OCI-LY1 (cell line): ENCODE data around the gene LDLRAD4.
A peak's percentile ranks its signal among the peaks of the same experiment; 100 is the strongest.

Source experiments
- H2AFZ ChIP-seq: fragments of 200-600 bp; sonication (generic), shearing (Covaris generic); 2 replicates; pipeline ENCODE4 v1.6.0; 2014; ENCODE audit warnings: antibody characterized with exemption, mild to moderate bottlenecking, low read length
- H3F3A ChIP-seq: fragments of 200-600 bp; sonication (generic), shearing (Covaris generic); 2 replicates; pipeline ENCODE4 v1.6.0; 2014; ENCODE audit warnings: mild to moderate bottlenecking, antibody characterized with exemption, low read length, moderate library complexity; ENCODE audit not compliant: insufficient read depth
- H3K27ac ChIP-seq: fragments of 200-600 bp; sonication (generic); 2 replicates; pipeline ENCODE4 v1.5.1; 2014; ENCODE audit warnings: low read length, mixed run types, mild to moderate bottlenecking, low read depth; ENCODE audit not compliant: poor library complexity, severe bottlenecking
- H3K27me3 ChIP-seq: fragments of 200-600 bp; sonication (generic); 2 replicates; pipeline ENCODE4 v1.6.0; 2014; ENCODE audit warnings: antibody characterized with exemption, mild to moderate bottlenecking, low read length, moderate library complexity; ENCODE audit not compliant: insufficient read depth
- H3K36me3 ChIP-seq: fragments of 200-600 bp; sonication (generic); 2 replicates; pipeline ENCODE4 v1.6.1; 2014; ENCODE audit warnings: mild to moderate bottlenecking, antibody characterized with exemption, low read length, moderate library complexity, mixed read lengths; ENCODE audit not compliant: insufficient read depth
- H3K4me1 ChIP-seq: fragments of 200-600 bp; sonication (generic); 2 replicates; pipeline ENCODE4 v1.5.1; 2014; ENCODE audit warnings: mild to moderate bottlenecking, low read length, moderate library complexity; ENCODE audit not compliant: insufficient read depth, severe bottlenecking
- H3K4me2 ChIP-seq: fragments of 200-600 bp; sonication (generic), shearing (Covaris generic); 2 replicates; pipeline ENCODE4 v1.6.1; 2014; ENCODE audit warnings: low read length
- H3K4me3 ChIP-seq: fragments of 200-600 bp; sonication (generic); 2 replicates; pipeline ENCODE4 v1.5.1; 2014; ENCODE audit warnings: low read length, low read depth, mild to moderate bottlenecking, mixed read lengths; ENCODE audit not compliant: poor library complexity, severe bottlenecking
- H3K79me2 ChIP-seq: fragments of 200-600 bp; shearing (Covaris generic); 2 replicates; pipeline ENCODE4 v1.6.1; 2016; ENCODE audit warnings: mixed run types, low read length, mixed read lengths; ENCODE audit not compliant: insufficient read depth
- H3K9ac ChIP-seq: fragments of 200-600 bp; sonication (generic), shearing (Covaris generic); 2 replicates; pipeline ENCODE4 v1.6.1; 2014; ENCODE audit warnings: mild to moderate bottlenecking, low read length, mixed read lengths
- H3K9me2 ChIP-seq: fragments of 200-600 bp; sonication (generic), shearing (Covaris generic); 2 replicates; pipeline ENCODE4 v1.6.1; 2014; ENCODE audit warnings: low read depth, mild to moderate bottlenecking, low read length, mixed read lengths
- H3K9me3 ChIP-seq: fragments of 200-600 bp; shearing (Covaris generic); 2 replicates; pipeline ENCODE4 v1.6.1; 2014; ENCODE audit warnings: low read length, mixed read lengths
- H4K20me1 ChIP-seq: fragments of 200-600 bp; sonication (generic), shearing (Covaris generic); 2 replicates; pipeline ENCODE4 v1.6.0; 2016; ENCODE audit warnings: mild to moderate bottlenecking, low read length; ENCODE audit not compliant: insufficient read depth
- EZH2 ChIP-seq: fragments of 200-600 bp; sonication (generic), shearing (Covaris generic); IDR thresholded peaks from 2 replicates; pipeline ENCODE4 v1.8.0; 2017; ENCODE audit warnings: borderline replicate concordance, mixed run types, mild to moderate bottlenecking, antibody characterized with exemption, low read length, moderate library complexity, mixed read lengths
- TF ChIP-seq, protein P1 (sequence below): fragments of 200-600 bp; sonication (generic), shearing (Covaris generic); IDR thresholded peaks from 2 replicates; pipeline ENCODE4 v1.5.1; 2017; ENCODE audit warnings: mild to moderate bottlenecking, antibody characterized with exemption, low read length, moderate library complexity, mixed read lengths

LDLRAD4 gene

GRCh38 chr18:13433685-13434084 lies 215.1 kb downstream of the LDLRAD4 start:
- H3K9ac ChIP-seq, result no peak overlapping the region
- no peak overlapping the region for H3K4me2 ChIP-seq
- peaks cover 5% of the 10 kb centered on the region for H3F3A ChIP-seq
- 0 out of 2 replicates have a peak, but pooled peaks cover 6% of the 10 kb centered on the region for H3K27me3 ChIP-seq
- H3K4me1 ChIP-seq, result peaks cover 33% of the 10 kb centered on the region
- H2AFZ ChIP-seq, result no peak overlapping the region
- H3K36me3 ChIP-seq, result peaks cover 6% of the 10 kb centered on the region; the same call in 1 of the 2 replicates
- TF ChIP-seq, protein P1, sequence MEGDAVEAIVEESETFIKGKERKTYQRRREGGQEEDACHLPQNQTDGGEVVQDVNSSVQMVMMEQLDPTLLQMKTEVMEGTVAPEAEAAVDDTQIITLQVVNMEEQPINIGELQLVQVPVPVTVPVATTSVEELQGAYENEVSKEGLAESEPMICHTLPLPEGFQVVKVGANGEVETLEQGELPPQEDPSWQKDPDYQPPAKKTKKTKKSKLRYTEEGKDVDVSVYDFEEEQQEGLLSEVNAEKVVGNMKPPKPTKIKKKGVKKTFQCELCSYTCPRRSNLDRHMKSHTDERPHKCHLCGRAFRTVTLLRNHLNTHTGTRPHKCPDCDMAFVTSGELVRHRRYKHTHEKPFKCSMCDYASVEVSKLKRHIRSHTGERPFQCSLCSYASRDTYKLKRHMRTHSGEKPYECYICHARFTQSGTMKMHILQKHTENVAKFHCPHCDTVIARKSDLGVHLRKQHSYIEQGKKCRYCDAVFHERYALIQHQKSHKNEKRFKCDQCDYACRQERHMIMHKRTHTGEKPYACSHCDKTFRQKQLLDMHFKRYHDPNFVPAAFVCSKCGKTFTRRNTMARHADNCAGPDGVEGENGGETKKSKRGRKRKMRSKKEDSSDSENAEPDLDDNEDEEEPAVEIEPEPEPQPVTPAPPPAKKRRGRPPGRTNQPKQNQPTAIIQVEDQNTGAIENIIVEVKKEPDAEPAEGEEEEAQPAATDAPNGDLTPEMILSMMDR, result no peak
- no peak for TF ChIP-seq EZH2
- H3K9me2 ChIP-seq, result no peaks in the 10 kb centered on the region
- no peaks in the 10 kb centered on the region for H3K79me2 ChIP-seq
- no peaks in the 10 kb centered on the region for H3K9me3 ChIP-seq
- no peak overlapping the region for H3K27ac ChIP-seq
- no peaks in the 10 kb centered on the region for H4K20me1 ChIP-seq
- H3K4me3 ChIP-seq, result no peak overlapping the region

- no peak overlapping the region for H3K4me2 ChIP-seq
- H2AFZ ChIP-seq, result no peak overlapping the region
- no peak for TF ChIP-seq EZH2
- TF ChIP-seq, protein P1, result no peak
- H3K9me2 ChIP-seq, result no peaks in the 10 kb centered on the region
- H3K4me3 ChIP-seq, result no peak overlapping the region
- no peaks in the 10 kb centered on the region for H4K20me1 ChIP-seq
- no peaks in the 10 kb centered on the region for H3K79me2 ChIP-seq
- H3K36me3 ChIP-seq, result peaks cover 6% of the 10 kb centered on the region; the same call in 1 of the 2 replicates
- no peak overlapping the region for H3K9ac ChIP-seq
- H3K27me3 ChIP-seq, result 0 out of 2 replicates have a peak, but pooled peaks cover 6% of the 10 kb centered on the region
- peaks cover 45% of the 10 kb centered on the region for H3K4me1 ChIP-seq
- H3K27ac ChIP-seq, result no peak overlapping the region
- H3K9me3 ChIP-seq, result no peaks in the 10 kb centered on the region
- H3F3A ChIP-seq, result peaks cover 7% of the 10 kb centered on the region
Measured at GRCh38 chr18:13434854-13435253, 216.3 kb downstream of the LDLRAD4 start.

GRCh38 chr18:13435586-13436333 lies 217.2 kb downstream of the LDLRAD4 start:
- Histone ChIP-seq H3K79me2 (no peaks in the 10 kb centered on the region), H3F3A (peaks cover 7% of the 10 kb centered on the region), H2AFZ (no peak overlapping the region), H4K20me1 (no peaks in the 10 kb centered on the region), H3K27me3 (0 out of 2 replicates have a peak, but pooled peaks cover 6% of the 10 kb centered on the region), H3K4me3 (no peak overlapping the region), H3K4me2 (no peak overlapping the region), H3K36me3 (peaks cover 6% of the 10 kb centered on the region; the same call in 1 of the 2 replicates), H3K4me1 (peaks cover 54% of the 10 kb centered on the region), H3K9me2 (no peaks in the 10 kb centered on the region), H3K27ac (peak overlapping the region; percentile 4), H3K9ac (no peak overlapping the region), H3K9me3 (no peaks in the 10 kb centered on the region)
- no peak for TF ChIP-seq EZH2
- TF ChIP-seq, protein P1, result no peak
